Omental fat pad (tissue), 4 donors: ENCODE results near the gene NRCAM. TPM values are rescaled to one million over a fixed set of nuclear protein-coding genes. Genes with fewer than 3 reads are reported as not detected.

ENCODE experiments used
- ATAC-seq: fragments of 150-250 bp; one replicate; pipeline ENCODE4 v1.9.1; 2016; ENCODE audit warnings: mild to moderate bottlenecking, moderate library complexity; ENCODE audit not compliant: low FRiP score
- DNase-seq: peaks from one replicate; pipeline ENCODE4 v3.0.0-alpha.2; 2019; ENCODE audit warnings: low spot score
- CTCF ChIP-seq, 3 donors: fragments of 450-650 bp; IDR thresholded peaks; one replicate each; pipeline ENCODE4 v1.5.1; 2016 to 2017; ENCODE audit warnings: antibody characterized with exemption in 3 of 3, mild to moderate bottlenecking in 3 of 3, moderate library complexity in 2 of 3
- total RNA-seq, 4 donors: library from RNA; depleted of rRNA; stranded (reverse); fragments of >200 nt; gene quantifications; one replicate each; pipeline ENCODE4 v1.1.0, GENCODE V29; 2016

Gene NRCAM
- total RNA-seq, 4 donors from 2014 or later: 1.9 to 6.5 (median 4.6) TPM

- DNase-seq (no peak), ATAC-seq (no peak)
- no peak for TF ChIP-seq CTCF (IDR thresholded peaks at IDR 0.05)
Observed at GRCh38 chr7:108382932-108383331, 73.3 kb downstream of the NRCAM start.

GRCh38 chr7:108380517-108380916, 75.7 kb downstream of the NRCAM start:
- DNase-seq (no peak), ATAC-seq (no peak)
- TF ChIP-seq CTCF (IDR thresholded peaks at IDR 0.05): no peak

- no peak for ATAC-seq
- DNase-seq: no peak
- TF ChIP-seq CTCF (IDR thresholded peaks at IDR 0.05): no peak
Observed at GRCh38 chr7:108376206-108376605, 80.0 kb downstream of the NRCAM start.

- ATAC-seq: no peak
- DNase-seq: no peak
- TF ChIP-seq CTCF (IDR thresholded peaks at IDR 0.05): no peak
Observed at GRCh38 chr7:108375668-108376067, 80.6 kb downstream of the NRCAM start.

- TF ChIP-seq CTCF (IDR thresholded peaks at IDR 0.05): no peak
Observed at GRCh38 chr7:108374899-108375298, 81.3 kb downstream of the NRCAM start.

GRCh38 chr7:108372618-108373017, 83.6 kb downstream of the NRCAM start:
- ATAC-seq (no peak), DNase-seq (no peak)
- no peak for TF ChIP-seq CTCF (IDR thresholded peaks at IDR 0.05)

More at GRCh38 chr7:108374899-108375298, 81.3 kb downstream of the NRCAM start:
- ATAC-seq (no peak), DNase-seq (no peak)

GRCh38 chr7:108370616-108371015, 85.6 kb downstream of the NRCAM start:
- TF ChIP-seq CTCF (IDR thresholded peaks at IDR 0.05): no peak
- no peak for ATAC-seq

More at GRCh38 chr7:108370616-108371015, 85.6 kb downstream of the NRCAM start:
- no peak for DNase-seq
